OCI-M1 (cell line): ENCODE measurements around the gene CRX.
A peak's percentile ranks its signal among the peaks of the same experiment; 100 is the strongest.
"Not testable (repeated sequence)": the region's sequence is repeated elsewhere in the genome, so short reads cannot be mapped to it uniquely, and the experiment has no call there.

ENCODE experiments used
- DNase-seq: peaks from one replicate; lab custom pipeline; 2025; lab: John Stamatoyannopoulos, UW

The CRX gene

DNA sequence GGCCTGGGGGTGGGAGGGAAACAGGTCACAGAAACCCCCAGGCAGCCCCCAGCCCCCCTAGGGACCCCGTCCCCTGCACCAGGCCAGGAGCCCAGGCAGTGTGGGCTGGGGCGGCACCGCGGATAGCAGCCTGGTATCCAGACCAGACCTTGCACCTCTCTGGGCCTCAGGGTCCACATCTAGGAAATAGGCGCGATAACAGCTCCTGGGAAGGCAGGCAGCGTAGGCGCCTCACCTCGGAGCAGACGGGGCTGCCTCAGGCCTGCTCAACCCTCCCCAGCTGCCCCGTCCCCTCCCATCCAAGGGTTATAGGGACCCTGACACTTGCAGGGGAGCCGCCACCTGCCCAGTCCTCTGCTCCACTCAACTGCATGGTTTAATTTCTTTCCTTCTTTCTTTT lies 18.1 kb upstream of the CRX start:
- DNase-seq, result not testable (repeated sequence)

- not testable (repeated sequence) for DNase-seq
Measured at GRCh38 chr19:47804451-47804850, 17.3 kb upstream of the CRX start, which contains the start of gene TPRX1. Gene TPRX1, minus strand, starts transcription at chr19:47804551. Its CDS starts 12 bp downstream, at chr19:47804539.

- DNase-seq, result no peak
Measured at GRCh38 chr19:47805313-47805712, 16.4 kb upstream of the CRX start.

GRCh38 chr19:47806435-47806834 lies 15.3 kb upstream of the CRX start:
- no peak for DNase-seq

GRCh38 chr19:47813304-47813994 lies 8.3 kb upstream of the CRX start:
- peak; percentile 89 for DNase-seq

- no peak for DNase-seq
Measured at GRCh38 chr19:47813995-47814328, 7.8 kb upstream of the CRX start.

GRCh38 chr19:47816270-47816669 lies 5.5 kb upstream of the CRX start:
- not testable (repeated sequence) for DNase-seq

DNA sequence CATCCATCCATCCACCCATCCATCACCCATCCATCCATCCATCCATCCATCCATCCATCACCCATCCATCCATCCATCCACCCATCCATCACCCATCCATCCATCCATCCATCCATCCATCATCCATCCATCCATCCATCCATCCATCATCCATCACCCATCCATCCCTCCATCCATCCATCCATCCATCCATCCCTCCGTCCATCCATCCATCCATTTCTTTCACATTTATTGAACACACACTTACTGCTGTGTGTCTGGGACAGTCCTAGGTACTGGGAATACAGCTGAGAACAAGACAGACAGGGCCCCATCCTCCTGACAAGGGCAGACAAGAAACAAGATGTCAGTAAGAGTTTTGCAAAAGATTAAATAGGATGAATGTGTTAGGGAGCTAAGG lies 3.5 kb upstream of the CRX start:
- DNase-seq, result not testable (repeated sequence)

GRCh38 chr19:47819858-47820257 lies 1.9 kb upstream of the CRX start:
- no peak for DNase-seq

GRCh38 chr19:47820410-47820809 lies 1.3 kb upstream of the CRX start:
- no peak for DNase-seq

- no peak for DNase-seq
Measured at GRCh38 chr19:47824396-47824795, 2.7 kb downstream of the CRX start.

GRCh38 chr19:47826800-47827199 lies 5.1 kb downstream of the CRX start:
- no peak for DNase-seq

DNA sequence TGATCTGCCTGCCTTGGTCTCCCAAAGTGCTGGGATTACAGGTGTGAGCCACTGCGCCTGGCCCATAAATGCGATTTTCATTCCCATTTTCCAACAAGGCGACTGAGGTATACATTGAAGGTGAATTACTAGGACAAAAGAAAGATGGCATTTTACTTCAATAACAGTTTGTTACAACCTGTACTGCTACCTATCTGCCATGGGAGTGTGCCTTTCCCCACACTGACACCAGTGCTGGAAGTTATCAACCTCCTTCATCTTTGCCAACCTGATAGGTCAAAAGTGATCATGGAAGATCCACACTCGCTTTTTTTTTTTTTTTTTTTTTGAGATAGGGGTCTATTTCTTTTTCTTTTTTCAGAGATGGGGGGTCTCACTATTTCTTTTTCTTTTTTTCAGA lies 11.0 kb downstream of the CRX start:
- no peak for DNase-seq

- DNase-seq, result no peak
Measured at GRCh38 chr19:47836038-47836437, 14.3 kb downstream of the CRX start.

DNA sequence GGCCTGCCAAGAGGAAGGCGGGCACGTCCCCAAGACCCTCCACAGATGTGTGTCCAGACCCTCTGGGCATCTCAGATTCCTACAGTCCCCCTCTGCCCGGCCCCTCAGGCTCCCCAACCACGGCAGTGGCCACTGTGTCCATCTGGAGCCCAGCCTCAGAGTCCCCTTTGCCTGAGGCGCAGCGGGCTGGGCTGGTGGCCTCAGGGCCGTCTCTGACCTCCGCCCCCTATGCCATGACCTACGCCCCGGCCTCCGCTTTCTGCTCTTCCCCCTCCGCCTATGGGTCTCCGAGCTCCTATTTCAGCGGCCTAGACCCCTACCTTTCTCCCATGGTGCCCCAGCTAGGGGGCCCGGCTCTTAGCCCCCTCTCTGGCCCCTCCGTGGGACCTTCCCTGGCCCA lies 17.7 kb downstream of the CRX start:
- no peak for DNase-seq

DNA sequence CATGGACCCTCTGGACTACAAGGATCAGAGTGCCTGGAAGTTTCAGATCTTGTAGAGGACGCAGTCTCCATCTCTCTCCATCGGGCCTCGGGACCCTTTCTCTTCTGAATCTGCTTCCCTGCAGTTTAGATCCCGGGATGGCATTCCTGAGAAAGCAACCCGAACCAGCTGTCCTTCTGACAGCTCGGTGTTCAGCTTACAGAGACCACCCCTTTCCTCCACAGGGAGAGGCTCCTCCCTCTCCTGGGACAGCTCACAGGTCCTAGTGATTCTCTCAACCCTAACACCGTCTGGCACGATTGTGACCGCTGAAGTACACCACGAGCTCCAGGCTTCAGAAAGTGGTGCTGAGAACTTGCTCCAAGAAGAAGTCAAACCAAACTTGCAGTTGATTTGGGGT lies 18.2 kb downstream of the CRX start:
- DNase-seq, result no peak

- no peak for DNase-seq
Measured at GRCh38 chr19:47842941-47843340, 21.2 kb downstream of the CRX start.

GRCh38 chr19:47848425-47848822 lies 26.7 kb downstream of the CRX start:
- no peak for DNase-seq

DNA sequence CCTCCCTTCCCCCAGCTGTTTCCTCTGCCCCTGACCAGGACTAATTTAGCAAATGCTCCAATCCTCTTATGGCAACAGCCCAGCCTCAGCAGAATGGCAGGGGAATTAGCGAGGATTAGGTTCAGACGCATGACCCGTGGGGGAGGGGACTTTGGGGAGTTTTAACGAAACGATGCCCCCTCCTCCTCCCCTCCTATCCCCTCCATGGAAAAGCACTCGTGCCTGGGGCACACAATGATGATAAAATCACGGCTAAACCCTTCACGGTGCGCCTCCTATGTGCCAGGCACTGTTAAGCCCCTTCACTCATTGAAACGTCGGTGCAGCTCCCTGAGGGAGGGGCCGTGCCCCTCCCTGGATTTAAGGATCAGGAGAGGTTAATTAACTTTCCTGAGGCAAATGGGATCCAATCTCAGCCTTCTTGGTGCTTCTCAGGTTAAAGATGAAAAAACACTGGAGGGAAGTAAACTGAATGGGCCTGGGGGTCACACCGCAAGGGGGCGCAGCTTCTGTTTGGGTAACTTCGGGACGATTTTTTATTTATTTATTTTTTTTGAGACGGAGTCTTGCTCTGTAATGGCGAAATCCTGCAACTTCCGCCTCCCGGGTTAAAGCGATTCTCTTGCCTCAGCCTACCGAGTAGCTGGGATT lies 27.2 kb downstream of the CRX start:
- no peak for DNase-seq

GRCh38 chr19:47853003-47853402 lies 31.3 kb downstream of the CRX start:
- no peak for DNase-seq

DNA sequence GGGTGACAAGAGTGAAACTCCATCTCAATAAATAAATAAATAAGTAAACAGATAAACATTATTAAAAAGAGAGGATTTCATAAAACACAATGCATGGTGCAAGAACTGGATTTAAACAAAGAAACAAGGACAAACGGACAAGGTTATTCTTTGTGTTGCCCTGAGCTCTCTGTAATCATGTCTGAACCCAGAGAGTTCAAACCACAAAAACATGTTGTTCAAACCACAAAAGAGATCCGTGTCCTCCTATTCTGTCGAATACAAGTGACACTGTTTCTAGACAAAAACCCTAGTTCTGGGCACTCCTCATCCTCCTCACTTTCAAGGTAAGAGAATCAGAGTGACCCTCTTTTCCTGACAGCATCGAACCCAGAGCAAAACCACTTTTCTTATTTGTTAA lies 32.7 kb downstream of the CRX start:
- DNase-seq, result peak; percentile 26

DNA sequence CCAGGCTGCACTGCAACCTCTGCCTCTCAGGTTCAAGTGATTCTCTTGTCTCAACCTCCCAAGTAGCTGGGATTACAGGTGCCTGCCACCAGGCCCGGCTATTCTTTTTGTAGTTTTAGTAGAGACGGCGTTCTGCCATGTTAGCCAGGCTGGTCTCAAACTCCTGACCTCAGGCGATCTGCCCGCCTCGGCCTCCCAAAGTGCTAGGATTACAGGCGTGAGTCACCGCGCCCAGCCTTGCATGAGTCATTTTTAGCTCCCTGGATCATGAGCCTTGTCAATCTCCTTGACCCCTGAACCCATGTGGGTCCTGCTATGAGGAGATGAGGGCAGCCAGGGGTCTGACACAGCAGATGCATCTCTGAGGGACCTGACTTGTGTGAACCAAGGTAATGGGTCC lies 36.5 kb downstream of the CRX start:
- DNase-seq, result not testable (repeated sequence)

DNA sequence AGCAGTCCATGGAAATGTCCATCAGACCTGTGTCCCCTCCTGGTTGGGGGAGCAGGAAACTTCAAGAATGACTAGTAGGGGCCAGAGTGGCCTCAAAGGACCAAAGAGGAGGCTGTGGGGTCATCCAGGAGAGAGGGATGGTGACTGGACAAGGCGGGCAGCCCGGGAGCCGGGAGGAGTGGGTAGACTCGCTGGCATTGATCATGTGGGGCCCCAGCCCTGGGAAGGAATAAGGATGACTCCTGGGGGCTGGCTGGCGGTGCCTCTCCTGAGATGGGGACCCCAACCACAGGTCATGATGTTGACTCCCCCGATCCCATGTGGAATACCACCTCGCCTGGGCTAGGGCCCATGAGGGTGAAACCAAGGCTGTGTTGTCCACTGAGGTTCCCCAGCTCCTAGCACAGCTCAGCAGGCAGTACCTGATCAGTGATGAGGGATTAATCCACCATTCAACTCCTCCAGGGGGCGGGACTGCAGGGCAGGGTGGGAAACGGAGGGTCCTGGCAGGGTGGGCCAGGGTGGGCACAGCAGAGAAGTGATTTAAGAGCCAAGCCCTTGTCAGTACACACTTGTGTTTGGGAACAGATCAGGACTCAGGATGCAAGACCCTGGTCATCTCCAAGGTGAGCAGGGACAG lies 37.0 kb downstream of the CRX start, which contains the start of gene TPRX2:
Gene TPRX2 (plus strand): TSS at position 590 of the 640 bp plus-strand sequence. CDS start 12 bp downstream, at position 602.
- not testable (repeated sequence) for DNase-seq
